ENCODE data around the gene ZNF689. TPM values are rescaled to one million over a fixed set of nuclear protein-coding genes. Genes with fewer than 3 reads are reported as not detected.

The ZNF689 gene
- total and polyA plus RNA-seq, 2 of the 13 experiments (the other 11 are each of a cell fraction or from before 2014, with no cell fraction given) = 9.7 to 19.5 TPM

- TF ChIP-seq, protein P1, sequence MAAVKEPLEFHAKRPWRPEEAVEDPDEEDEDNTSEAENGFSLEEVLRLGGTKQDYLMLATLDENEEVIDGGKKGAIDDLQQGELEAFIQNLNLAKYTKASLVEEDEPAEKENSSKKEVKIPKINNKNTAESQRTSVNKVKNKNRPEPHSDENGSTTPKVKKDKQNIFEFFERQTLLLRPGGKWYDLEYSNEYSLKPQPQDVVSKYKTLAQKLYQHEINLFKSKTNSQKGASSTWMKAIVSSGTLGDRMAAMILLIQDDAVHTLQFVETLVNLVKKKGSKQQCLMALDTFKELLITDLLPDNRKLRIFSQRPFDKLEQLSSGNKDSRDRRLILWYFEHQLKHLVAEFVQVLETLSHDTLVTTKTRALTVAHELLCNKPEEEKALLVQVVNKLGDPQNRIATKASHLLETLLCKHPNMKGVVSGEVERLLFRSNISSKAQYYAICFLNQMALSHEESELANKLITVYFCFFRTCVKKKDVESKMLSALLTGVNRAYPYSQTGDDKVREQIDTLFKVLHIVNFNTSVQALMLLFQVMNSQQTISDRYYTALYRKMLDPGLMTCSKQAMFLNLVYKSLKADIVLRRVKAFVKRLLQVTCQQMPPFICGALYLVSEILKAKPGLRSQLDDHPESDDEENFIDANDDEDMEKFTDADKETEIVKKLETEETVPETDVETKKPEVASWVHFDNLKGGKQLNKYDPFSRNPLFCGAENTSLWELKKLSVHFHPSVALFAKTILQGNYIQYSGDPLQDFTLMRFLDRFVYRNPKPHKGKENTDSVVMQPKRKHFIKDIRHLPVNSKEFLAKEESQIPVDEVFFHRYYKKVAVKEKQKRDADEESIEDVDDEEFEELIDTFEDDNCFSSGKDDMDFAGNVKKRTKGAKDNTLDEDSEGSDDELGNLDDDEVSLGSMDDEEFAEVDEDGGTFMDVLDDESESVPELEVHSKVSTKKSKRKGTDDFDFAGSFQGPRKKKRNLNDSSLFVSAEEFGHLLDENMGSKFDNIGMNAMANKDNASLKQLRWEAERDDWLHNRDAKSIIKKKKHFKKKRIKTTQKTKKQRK (IDR thresholded peaks at IDR 0.05; ENCODE audit: low read length) = no peak
- TF ChIP-seq FOSL2 (CRISPR knock-in tag; IDR thresholded peaks at IDR 0.05) = peak; percentile 92
- peak; percentile 93 for TF ChIP-seq SP5 (CRISPR knock-in tag; IDR thresholded peaks at IDR 0.05; ENCODE audit: borderline replicate concordance, low read depth)
- no peak; the same call in 1 of the 2 replicates for TF ChIP-seq TP53 (CRISPR knock-in tag; conservative IDR thresholded peaks at IDR 0.05)
- TF ChIP-seq NFYC (CRISPR knock-in tag; IDR thresholded peaks at IDR 0.05) = peak; percentile 61
- TF ChIP-seq MAFK (conservative IDR thresholded peaks at IDR 0.05 in 1 of 2, IDR thresholded peaks at IDR 0.05 in 1 of 2; ENCODE audit: low read length in 2 of 2) = no peak
- peak; percentile 64 for TF ChIP-seq MNT (IDR thresholded peaks at IDR 0.05)
- TF ChIP-seq, protein P2, sequence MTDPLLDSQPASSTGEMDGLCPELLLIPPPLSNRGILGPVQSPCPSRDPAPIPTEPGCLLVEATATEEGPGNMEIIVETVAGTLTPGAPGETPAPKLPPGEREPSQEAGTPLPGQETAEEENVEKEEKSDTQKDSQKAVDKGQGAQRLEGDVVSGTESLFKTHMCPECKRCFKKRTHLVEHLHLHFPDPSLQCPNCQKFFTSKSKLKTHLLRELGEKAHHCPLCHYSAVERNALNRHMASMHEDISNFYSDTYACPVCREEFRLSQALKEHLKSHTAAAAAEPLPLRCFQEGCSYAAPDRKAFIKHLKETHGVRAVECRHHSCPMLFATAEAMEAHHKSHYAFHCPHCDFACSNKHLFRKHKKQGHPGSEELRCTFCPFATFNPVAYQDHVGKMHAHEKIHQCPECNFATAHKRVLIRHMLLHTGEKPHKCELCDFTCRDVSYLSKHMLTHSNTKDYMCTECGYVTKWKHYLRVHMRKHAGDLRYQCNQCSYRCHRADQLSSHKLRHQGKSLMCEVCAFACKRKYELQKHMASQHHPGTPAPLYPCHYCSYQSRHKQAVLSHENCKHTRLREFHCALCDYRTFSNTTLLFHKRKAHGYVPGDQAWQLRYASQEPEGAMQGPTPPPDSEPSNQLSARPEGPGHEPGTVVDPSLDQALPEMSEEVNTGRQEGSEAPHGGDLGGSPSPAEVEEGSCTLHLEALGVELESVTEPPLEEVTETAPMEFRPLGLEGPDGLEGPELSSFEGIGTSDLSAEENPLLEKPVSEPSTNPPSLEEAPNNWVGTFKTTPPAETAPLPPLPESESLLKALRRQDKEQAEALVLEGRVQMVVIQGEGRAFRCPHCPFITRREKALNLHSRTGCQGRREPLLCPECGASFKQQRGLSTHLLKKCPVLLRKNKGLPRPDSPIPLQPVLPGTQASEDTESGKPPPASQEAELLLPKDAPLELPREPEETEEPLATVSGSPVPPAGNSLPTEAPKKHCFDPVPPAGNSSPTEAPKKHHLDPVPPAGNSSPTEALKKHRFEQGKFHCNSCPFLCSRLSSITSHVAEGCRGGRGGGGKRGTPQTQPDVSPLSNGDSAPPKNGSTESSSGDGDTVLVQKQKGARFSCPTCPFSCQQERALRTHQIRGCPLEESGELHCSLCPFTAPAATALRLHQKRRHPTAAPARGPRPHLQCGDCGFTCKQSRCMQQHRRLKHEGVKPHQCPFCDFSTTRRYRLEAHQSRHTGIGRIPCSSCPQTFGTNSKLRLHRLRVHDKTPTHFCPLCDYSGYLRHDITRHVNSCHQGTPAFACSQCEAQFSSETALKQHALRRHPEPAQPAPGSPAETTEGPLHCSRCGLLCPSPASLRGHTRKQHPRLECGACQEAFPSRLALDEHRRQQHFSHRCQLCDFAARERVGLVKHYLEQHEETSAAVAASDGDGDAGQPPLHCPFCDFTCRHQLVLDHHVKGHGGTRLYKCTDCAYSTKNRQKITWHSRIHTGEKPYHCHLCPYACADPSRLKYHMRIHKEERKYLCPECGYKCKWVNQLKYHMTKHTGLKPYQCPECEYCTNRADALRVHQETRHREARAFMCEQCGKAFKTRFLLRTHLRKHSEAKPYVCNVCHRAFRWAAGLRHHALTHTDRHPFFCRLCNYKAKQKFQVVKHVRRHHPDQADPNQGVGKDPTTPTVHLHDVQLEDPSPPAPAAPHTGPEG (CRISPR knock-in tag; IDR thresholded peaks at IDR 0.05) = no peak
- TF ChIP-seq, protein P3, sequence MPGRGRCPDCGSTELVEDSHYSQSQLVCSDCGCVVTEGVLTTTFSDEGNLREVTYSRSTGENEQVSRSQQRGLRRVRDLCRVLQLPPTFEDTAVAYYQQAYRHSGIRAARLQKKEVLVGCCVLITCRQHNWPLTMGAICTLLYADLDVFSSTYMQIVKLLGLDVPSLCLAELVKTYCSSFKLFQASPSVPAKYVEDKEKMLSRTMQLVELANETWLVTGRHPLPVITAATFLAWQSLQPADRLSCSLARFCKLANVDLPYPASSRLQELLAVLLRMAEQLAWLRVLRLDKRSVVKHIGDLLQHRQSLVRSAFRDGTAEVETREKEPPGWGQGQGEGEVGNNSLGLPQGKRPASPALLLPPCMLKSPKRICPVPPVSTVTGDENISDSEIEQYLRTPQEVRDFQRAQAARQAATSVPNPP (CRISPR knock-in tag; IDR thresholded peaks at IDR 0.05) = peak; percentile 74; the same call in 1 of the 2 replicates
- no peak for TF ChIP-seq ZBTB4 (CRISPR knock-in tag; IDR thresholded peaks at IDR 0.05; ENCODE audit: borderline replicate concordance)
- peak; percentile 88 for TF ChIP-seq CAMTA2 (CRISPR knock-in tag; IDR thresholded peaks at IDR 0.05; ENCODE audit: borderline replicate concordance)
Observed at GRCh38 chr16:30557957-30558788, 52.0 kb downstream of the ZNF689 start, which contains the start of gene ZNF764 (continued).

Measured in HepG2 (cell line).